ENCODE measurements around the gene SAYSD1.

Gene SAYSD1

DNA sequence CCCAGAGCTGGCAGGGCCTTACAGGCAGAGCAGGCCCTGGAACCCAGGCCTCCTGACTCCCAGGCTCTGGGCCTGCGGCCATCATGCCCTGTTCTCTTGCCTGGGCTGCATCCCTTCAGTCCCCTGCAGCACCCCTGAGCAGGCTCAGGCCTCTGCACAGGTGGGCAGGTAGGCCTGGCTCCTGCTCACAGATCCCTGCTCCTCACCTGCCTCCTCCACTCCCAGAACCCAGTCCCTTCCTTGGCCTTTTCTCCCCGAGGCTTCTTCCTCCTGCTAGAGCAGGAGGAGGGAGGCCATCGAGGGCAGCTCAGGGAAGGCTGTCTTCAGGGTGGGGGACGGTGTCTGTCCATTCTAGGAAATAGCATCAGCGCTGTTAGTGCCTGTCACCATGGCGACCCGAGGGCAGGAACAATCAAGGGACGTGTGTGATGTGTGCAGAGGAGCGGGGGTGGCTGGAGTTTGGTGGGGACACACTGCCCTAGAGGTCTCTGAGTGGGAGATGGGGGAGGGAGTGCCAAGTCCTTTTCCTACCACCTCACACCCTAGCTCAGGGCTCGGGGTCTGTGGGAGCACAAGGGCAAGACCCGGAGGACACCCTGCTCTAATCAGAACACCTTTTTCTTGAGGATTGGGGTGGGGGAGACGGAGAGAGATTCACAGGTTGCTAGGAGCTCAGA lies 39.8 kb downstream of the SAYSD1 start:
- no peak for TF ChIP-seq CTCF (IDR thresholded peaks at IDR 0.05; ENCODE audit: insufficient read depth, missing control alignments)
- FAIRE-seq (no peak), DNase-seq (ENCODE audit: insufficient read length, low spot score) (no peak)

GRCh38 chr6:39074486-39074885 lies 40.5 kb downstream of the SAYSD1 start:
- FAIRE-seq = no peak
- no peak for TF ChIP-seq CTCF (IDR thresholded peaks at IDR 0.05; ENCODE audit: insufficient read depth, missing control alignments)
- no peak for DNase-seq (ENCODE audit: insufficient read length, low spot score)

GRCh38 chr6:39073471-39074355 lies 41.3 kb downstream of the SAYSD1 start:
- no peak for DNase-seq (ENCODE audit: insufficient read length, low spot score)
- FAIRE-seq = no peak
- TF ChIP-seq CTCF (IDR thresholded peaks at IDR 0.05; ENCODE audit: insufficient read depth, missing control alignments) = no peak

DNA sequence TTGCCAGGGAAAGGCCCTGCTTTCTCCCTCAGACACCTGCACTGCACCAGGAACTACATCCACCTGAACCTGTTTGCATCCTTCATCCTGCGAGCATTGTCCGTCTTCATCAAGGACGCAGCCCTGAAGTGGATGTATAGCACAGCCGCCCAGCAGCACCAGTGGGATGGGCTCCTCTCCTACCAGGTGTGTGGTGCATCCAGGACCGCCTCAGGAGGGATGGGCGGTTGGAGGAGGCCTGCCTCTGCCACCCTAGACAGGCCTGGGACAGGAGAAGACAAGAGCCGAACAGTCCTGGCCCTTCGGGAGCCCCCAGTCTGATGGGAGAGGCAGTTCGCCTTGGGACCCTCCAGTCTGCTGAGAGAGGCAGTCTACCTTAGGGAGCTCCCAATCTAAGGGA lies 42.2 kb downstream of the SAYSD1 start:
- FAIRE-seq (no peak), DNase-seq (ENCODE audit: insufficient read length, low spot score) (no peak)
- no peak for TF ChIP-seq CTCF (IDR thresholded peaks at IDR 0.05; ENCODE audit: insufficient read depth, missing control alignments)

DNA sequence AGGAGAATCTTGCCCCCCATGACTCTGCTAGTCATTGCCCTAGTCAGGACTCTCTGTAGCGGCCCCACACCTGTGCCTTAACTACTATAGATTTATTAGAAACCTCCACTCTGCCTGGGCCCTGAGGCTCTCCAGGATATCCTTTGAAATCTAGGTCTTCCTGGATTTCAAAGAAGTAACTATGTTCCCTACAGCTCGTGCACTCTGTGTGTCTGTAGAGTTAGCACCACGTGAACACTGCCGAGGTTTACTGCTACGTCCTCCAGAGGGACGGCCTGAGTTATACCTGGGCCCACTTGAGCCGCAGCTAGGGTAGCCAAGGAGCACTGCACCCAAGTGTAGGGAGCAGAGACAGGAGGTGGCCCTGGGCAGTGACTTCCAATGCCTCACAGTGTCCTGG lies 46.6 kb downstream of the SAYSD1 start:
- FAIRE-seq (no peak), DNase-seq (ENCODE audit: insufficient read length, low spot score) (no peak)
- TF ChIP-seq CTCF (IDR thresholded peaks at IDR 0.05; ENCODE audit: insufficient read depth, missing control alignments) = no peak

DNA sequence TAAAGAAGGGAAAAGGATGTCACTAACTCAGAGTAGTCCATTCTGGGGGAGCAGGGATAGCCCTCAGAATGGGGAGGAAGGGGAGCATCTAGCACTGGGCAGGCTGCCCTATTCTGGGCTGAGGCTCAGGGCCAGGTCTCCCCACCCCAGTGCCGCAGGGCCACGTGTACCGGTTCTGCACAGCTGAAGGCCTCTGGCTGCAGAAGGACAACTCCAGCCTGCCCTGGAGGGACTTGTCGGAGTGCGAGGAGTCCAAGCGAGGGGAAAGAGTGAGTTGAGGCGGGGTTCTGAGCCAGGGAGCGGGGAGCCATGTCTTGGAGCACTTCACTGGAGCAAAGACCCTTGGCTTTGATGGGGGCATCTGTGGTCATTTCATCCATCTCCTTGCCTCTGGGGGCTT lies 49.4 kb downstream of the SAYSD1 start:
- no peak for TF ChIP-seq CTCF (IDR thresholded peaks at IDR 0.05; ENCODE audit: insufficient read depth, missing control alignments)
- no peak for FAIRE-seq

DNA sequence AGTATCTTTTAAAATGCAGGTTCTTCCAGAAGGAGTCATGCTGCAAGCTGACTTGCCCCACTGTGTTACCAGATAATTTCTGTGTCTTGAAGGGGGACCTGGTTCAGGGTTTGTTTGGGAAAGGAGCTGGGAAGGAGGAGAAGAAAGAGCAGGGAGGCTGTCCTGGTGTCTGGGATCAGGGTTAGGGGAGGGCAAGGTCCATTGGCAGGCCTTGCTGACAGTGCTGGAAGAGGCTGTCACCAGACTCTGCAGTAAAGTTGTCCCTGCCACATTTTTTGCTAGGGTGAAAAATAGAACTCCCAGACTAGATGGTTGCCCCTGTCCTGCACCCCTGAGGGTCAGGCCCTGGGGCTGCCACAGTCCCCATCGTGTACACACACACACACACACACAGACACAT lies 51.5 kb downstream of the SAYSD1 start:
- no peak for TF ChIP-seq CTCF (IDR thresholded peaks at IDR 0.05; ENCODE audit: insufficient read depth, missing control alignments)
- DNase-seq (ENCODE audit: insufficient read length, low spot score) (no peak), FAIRE-seq (no peak)

More for the DNA sequence above, 49.4 kb downstream of the SAYSD1 start:
- no peak for DNase-seq (ENCODE audit: insufficient read length, low spot score)
